DMS114 treated with DMSO at 0.1 percent for 48 hours (cell line): ENCODE data around the gene RDH13.
"Not testable (repeated sequence)": the region's sequence is repeated elsewhere in the genome, so short reads cannot be mapped to it uniquely, and the experiment has no call there.

Source experiments
- DNase-seq: peaks from one replicate; lab custom pipeline; 2025; ENCODE audit not compliant: unreplicated experiment; lab: John Stamatoyannopoulos, UW

The RDH13 gene

GRCh38 chr19:55077106-55077505 is 14.2 kb upstream of the RDH13 start:
- no peak for DNase-seq

GRCh38 chr19:55076321-55076720 is 13.4 kb upstream of the RDH13 start:
- DNase-seq, result no peak

DNA sequence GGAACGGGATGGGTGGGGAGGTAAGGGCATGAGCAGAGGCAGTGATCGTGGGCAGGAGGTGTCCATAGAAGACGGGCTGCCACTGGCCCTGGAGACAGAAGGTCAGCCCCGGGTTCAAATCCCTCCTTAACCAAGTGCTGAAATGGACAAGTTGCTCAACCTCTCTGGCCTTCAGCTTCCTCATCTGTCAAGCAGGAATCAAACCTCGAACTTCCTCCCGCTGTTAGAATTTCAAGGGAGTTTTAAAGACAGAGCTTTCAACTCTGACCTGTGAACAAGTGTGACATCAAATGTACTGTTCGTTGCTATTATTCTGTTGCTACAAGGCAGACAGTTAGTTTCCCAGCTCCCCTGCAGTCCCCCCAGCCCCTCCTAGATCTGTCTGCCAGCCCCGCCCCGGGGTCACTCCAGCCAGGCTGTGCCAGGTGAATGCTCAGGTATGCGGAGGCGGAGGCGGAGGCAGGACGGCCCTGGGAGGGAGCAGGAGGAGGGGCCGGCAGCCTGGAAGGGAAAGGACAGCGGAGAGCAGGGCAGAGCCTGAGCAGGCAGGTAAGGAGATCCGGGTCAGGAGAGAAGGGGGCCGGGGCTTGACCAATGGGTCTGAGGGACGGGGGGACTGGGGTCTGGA is 12.5 kb upstream of the RDH13 start, which contains the start of gene EPS8L1:
TSS of gene EPS8L1 (plus strand) at position 499 of the 628 bp plus-strand sequence. CDS start 576 bp downstream, outside the sequence.
- no peak for DNase-seq

DNA sequence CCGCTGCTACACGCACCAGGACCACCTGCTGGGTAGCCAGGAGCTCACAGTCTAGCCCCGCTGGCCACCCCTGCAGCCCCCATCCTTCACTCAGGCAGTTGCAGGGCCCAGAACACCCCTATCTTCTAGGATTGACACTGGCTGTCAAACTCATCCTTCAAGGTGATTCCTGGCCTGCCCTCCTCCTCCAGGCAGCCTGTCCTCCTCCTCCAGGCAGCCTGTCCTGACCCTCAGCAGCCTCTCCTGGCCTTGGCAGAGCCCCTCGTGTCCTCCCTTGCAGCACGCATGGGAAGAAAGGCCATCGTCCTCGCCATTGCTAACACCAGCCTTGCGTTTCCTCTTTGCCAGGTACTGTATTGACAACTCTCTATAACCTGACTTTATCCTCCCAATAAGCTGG is 9.0 kb upstream of the RDH13 start:
- DNase-seq, result no peak

DNA sequence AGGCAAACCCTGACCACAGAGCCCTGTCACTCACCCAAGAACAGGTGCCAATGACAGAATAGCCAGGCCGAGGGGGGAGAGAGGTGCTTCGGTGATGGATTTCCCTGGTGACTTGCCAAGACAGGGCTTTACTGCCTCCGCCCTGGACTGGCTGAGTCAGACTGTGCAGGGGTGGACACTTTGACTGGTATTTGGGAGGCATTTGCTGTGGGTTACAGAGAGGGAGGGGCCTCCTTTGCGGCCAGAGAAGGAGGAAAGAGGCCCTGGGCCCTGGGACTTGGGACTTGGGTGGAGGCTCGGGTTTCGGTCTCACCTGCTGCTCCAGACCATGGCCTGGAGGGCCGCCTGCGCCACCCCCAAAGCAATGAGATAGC is 8.2 kb upstream of the RDH13 start:
- DNase-seq, result no peak

GRCh38 chr19:55070466-55071128 is 7.6 kb upstream of the RDH13 start:
- DNase-seq, result no peak

GRCh38 chr19:55069865-55070197 is 6.9 kb upstream of the RDH13 start:
- DNase-seq, result no peak

DNA sequence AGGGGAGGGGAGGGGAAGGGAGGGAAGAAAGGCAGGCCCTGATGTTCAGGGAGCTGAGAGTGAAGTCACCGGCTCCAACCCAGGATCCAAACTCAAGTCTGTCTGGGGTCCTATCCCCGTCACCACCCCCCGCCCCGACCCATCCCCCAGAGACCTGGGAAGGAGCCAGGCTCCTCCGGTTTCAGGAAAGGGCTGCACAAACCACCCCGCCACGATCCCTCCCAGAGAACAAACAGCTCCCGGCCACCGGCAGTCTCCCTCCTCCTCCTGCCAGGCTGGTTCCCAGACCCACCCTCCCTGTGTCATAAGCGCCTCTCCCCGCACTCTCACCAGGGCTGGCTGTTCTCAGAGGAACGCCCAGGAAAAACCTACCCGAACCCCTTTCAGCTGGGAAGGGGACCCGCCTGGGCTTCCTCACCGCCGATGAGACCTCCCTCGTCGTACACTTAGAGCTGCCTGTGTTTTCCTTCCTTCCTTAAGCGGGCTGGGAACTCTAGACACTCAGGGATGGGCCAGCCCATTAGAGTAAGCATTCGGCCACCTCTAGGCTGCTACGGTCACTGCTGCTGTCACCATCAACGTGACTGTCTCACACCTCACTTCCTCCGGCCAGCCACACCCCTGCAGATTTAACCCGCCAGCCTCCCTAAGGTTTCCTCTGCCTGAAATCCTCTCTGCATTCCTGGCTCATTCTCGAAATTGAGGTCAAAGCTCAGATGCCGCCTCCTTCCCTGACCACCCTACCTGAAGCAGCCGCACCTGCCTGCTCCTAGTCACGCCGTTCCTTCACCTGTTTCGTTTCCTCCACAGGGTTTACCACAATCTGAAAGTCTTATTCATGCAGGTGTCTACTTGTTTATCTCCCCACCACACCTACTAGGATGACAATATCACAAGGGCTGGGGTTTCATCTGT is 6.3 kb upstream of the RDH13 start:
- no peak for DNase-seq

- DNase-seq, result no peak
These were observed 4.9 kb upstream of the RDH13 start for GRCh38 chr19:55067869-55068268.

DNA sequence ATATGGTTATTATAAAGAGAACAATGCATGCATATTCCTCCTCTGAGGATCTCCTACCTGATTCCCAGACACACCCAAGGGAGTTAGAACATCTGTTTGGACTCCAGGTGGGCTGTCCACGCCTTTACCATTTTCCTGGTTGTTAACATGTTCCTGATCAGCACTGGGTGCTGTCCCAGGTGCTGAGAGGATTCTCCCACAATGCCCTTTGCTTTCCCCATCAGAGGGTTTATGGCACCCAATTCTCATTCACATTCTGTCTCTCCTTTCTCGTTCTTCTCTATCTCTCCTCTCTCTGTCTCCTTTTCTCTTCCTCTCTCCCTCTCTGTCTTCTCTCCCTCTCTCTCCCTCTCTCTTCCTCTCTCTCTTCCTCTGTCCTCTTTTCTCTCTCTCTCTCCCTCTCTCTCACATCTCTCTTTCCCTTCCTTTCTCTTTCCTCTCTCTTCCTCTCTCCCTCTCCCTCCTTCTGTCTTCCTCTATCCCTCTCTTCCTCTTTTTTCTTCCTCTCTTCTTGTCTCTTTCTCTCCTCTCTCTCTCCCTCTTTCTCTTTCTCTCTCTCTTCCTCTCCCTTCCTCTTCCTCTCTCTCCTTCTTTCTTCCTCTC is 3.3 kb upstream of the RDH13 start:
- no peak for DNase-seq

GRCh38 chr19:55065516-55065915 is 2.6 kb upstream of the RDH13 start:
- DNase-seq, result not testable (repeated sequence)

DNA sequence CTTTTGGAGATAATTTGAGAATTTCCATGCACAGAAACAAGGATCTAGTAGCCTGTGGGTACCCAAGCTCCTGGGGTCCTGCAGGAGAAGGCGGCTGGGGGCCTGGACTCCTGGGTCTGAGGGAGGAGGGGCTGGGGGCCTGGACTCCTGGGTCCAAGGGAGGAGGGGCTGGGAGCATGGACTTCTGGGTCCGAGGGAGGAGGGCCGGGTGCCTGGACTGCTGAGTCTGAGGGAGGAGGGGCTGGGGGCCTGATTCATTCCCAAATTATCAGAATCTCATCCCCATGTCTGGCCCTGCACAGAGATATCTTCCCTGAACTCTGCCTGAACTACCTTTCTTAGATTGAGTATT is 520 bp upstream of the RDH13 start:
- DNase-seq, result no peak

GRCh38 chr19:55060287-55060686 is 2.7 kb downstream of the RDH13 start:
- DNase-seq, result not testable (repeated sequence)

DNA sequence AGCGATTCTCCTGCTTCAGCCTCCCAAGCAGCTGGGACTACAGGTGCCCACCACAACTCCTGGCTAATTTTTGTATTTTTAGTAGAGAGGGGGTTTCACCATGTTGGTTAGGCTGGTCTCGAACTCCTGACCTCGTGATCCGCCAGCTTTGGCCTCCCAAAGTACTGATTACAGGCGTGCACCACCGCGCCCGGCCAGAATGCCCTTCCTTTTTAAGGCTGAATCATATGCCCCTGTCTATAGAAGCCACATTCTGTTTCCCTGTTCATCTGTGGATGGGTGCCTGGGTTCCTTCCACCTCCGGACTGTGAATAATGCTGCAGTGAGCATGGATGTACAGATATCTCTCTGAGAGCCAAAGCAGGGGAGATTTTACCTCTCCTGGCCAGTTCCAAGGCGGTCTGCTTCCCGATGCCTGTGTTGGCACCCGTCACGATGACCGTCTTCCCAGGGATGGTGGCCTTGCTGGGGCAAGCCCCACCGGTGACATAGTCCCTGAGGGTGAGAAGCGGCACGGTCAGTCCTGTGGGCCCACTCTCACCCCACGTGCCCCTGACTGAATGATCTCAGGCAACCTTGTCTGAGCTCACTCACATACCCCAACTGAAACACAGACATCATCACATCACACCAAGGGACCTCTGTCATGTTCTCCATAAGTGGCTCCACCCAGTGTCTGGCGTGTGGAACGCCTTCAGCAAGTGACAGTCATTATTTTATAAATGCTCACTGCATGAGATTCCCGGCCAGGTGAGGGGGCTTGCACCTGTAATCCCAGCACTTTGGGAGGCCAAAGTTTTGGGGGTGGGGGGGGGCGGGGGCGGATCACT is 4.0 kb downstream of the RDH13 start:
- no peak for DNase-seq

DNA sequence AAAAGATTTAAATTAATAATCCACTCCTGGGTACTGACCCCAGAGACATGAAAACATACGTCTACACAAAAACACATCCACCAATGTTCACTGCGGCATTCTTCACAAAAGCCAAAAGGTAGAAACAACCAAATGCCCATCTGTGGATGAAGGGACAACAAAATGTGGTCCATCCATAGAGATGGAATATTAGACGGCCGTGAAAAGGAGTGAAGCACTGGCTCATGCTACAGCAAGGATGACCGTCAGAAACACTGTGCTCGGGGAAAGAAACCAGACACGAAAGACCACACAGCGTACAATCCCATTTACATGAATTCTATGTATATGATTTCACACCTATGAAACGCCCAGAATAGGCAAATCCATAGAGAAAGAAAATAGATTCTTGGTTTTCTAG is 6.1 kb downstream of the RDH13 start:
- no peak for DNase-seq

DNA sequence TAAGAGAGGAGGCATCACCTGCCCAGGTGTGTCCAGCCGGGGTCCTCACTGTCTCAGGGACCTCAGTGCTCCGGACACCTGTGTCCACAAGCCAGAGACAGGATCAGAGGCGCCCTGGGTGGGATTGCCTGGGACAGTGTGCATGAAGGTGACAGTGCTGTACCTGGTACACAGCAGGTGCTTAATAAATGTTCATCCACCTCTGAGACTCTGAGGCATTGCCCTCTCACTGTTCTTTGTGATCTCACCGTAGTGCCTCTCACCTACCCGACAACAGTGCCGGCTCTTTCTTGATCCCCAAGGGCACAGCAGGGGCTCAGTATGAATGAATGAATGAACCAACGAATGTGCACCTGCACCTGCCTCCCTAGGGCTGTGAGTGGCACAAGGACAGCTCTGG is 9.2 kb downstream of the RDH13 start:
- no peak for DNase-seq

GRCh38 chr19:55050749-55051532 is 12.0 kb downstream of the RDH13 start:
- no peak for DNase-seq

DNA sequence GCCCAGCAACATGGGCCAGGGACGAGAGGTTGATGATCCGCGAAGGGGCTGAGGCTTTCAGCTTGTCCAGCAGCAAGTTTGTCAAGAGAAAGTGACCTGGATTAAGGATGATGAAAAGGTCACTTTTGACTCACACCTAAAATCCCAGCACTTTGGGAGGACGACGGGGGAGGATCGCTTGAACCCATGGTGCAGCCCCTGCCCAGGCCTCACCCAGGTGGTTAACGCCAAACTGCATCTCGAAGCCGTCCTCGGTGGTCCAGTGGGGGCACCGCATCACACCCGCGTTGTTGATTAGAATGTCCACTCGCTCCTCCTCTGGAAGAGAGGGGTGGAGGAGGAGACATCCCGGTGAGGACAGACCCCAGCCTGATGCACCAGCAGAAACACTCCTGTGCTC is 14.5 kb downstream of the RDH13 start:
- DNase-seq, result no peak

- no peak for DNase-seq
These were observed 15.0 kb downstream of the RDH13 start for GRCh38 chr19:55047951-55048350.

DNA sequence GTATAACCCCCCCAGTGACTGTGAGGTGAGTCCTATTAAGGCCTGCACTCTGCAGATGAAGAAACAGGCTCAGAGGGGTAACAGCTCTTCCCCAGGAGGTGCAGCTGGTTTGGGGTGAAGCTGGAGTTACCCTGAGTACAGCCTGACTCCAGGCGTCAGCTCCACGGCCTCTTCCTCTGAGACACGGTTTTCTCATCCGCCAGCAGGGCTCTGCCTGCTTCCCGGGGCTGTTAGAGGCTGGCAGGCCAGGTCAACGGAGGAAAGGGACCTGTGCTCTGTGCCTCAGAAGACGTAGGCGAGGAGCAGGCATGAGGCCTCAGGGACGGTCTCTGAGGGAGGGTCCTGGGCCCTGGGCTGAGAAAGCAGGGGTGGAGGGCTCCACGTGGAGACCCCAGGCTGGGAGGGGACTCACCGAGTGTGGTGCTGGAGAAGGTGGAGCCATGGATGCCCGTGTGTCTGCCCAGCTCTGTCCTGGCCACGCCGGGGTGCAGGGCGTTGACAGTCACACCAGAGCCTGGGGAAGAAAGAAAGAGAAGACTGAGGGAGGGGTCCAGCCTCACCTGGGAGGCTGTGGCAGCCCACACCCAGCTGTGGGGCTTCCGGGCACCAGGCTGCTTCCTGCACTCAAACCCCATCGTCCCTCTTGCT is 15.8 kb downstream of the RDH13 start:
- DNase-seq, result no peak
